Neural cell (in vitro differentiated cells): Measurements from ENCODE around the gene COL27A1.

Source experiments
- CTCF ChIP-seq: fragments of 450-650 bp; IDR thresholded peaks from 2 replicates; pipeline ENCODE4 v1.5.1; 2014; ENCODE audit warnings: antibody characterized with exemption, mild to moderate bottlenecking, moderate library complexity; ENCODE audit not compliant: poor library complexity, severe bottlenecking
- EP300 ChIP-seq: fragments of 450-650 bp; conservative IDR thresholded peaks from 2 replicates; pipeline ENCODE4 v1.6.1; 2014; ENCODE audit warnings: antibody characterized with exemption, mild to moderate bottlenecking, moderate library complexity; ENCODE audit not compliant: poor library complexity, severe bottlenecking
- EZH2 ChIP-seq: fragments of 200-600, 300-800 bp; shearing (Covaris generic), sonication (generic); IDR thresholded peaks from 2 replicates; pipeline ENCODE4 v1.6.1; 2014; ENCODE audit warnings: antibody characterized with exemption, low read length, borderline replicate concordance, mild to moderate bottlenecking; ENCODE audit not compliant: insufficient read depth, poor library complexity, severe bottlenecking
- POLR2AphosphoS5 ChIP-seq: IDR thresholded peaks from 2 replicates; pipeline ENCODE4 v1.6.1; 2012
- RAD21 ChIP-seq: fragments of 450-650 bp; conservative IDR thresholded peaks from 2 replicates; pipeline ENCODE4 v1.6.1; 2014; ENCODE audit warnings: antibody characterized with exemption, mild to moderate bottlenecking, moderate library complexity
- SMC3 ChIP-seq: fragments of 450-650 bp; conservative IDR thresholded peaks from 2 replicates; pipeline ENCODE4 v1.6.1; 2014; ENCODE audit warnings: antibody characterized with exemption, mild to moderate bottlenecking, moderate library complexity; ENCODE audit not compliant: poor library complexity
- TAF1 ChIP-seq: IDR thresholded peaks from 2 replicates; pipeline ENCODE4 v1.6.1; 2012; ENCODE audit warnings: low read depth

GRCh38 chr9:114299286-114300152 is 144.2 kb downstream of the COL27A1 start:
- TF ChIP-seq CTCF (no peak), EP300 (no peak), SMC3 (no peak), TAF1 (no peak), RAD21 (no peak), EZH2 (no peak), POLR2AphosphoS5 (no peak)
